Thoracic aorta (tissue), 2 donors: ENCODE results near the gene TKT. TPM values are rescaled to one million over a fixed set of nuclear protein-coding genes. Genes with fewer than 3 reads are reported as not detected.

ENCODE experiments used
- ATAC-seq: fragments of 150-250 bp; one replicate; pipeline ENCODE4 v1.8.0; 2017; ENCODE audit warnings: low read depth; ENCODE audit not compliant: insufficient number of reproducible peaks, low FRiP score
- DNase-seq: peaks from one replicate; pipeline ENCODE4 v3.0.0-alpha.2; 2020; ENCODE audit warnings: low spot score
- H3K27ac ChIP-seq, 2 donors: fragments of 200-600 bp; sonication (generic); 1 replicate in 1 of 2; 2 replicates in 1 of 2; pipeline ENCODE4 v1.5.1; 2016; ENCODE audit warnings: mild to moderate bottlenecking in 2 of 2, moderate library complexity in 2 of 2
- H3K27me3 ChIP-seq: fragments of 200-600 bp; sonication (generic); replicated peaks from 2 replicates; pipeline ENCODE4 v1.6.0; 2016; ENCODE audit warnings: mild to moderate bottlenecking; ENCODE audit not compliant: insufficient read depth
- H3K36me3 ChIP-seq: fragments of 200-600 bp; sonication (generic); one replicate; pipeline ENCODE4 v1.5.1; 2016
- H3K4me1 ChIP-seq, 2 donors: fragments of 200-600 bp; sonication (generic); 1 replicate in 1 of 2; 2 replicates in 1 of 2; pipeline versions ENCODE4 v1.5.1 to v1.6.0; 2016; ENCODE audit warnings: low read depth in 2 of 2, mild to moderate bottlenecking in 1 of 2; ENCODE audit not compliant: control insufficient read depth in 1 of 2
- H3K4me3 ChIP-seq: fragments of 200-600 bp; sonication (generic); 2 replicates; pipeline ENCODE4 v1.5.1; 2016; ENCODE audit warnings: mild to moderate bottlenecking
- H3K9me3 ChIP-seq: fragments of 200-600 bp; sonication (generic); 2 replicates; pipeline ENCODE4 v1.5.1; 2016
- CTCF ChIP-seq: fragments of 200-600 bp; sonication (generic); IDR thresholded peaks from one replicate; pipeline ENCODE4 v1.5.1; 2019; ENCODE audit warnings: antibody characterized with exemption
- total RNA-seq, 2 donors: library from RNA; depleted of rRNA; stranded (reverse); fragments of >200 nt; gene quantifications; one replicate each; pipeline versions ENCODE4 v1.1.0 to v1.2.3, GENCODE V29; 2016

The TKT gene
- total RNA-seq, 2 donors from 2014 or later = 138 to 240 TPM

GRCh38 chr3:53213276-53213675 lies 42.5 kb downstream of the TKT start:
- H3K4me1 ChIP-seq = no peaks in the 10 kb centered on the region
- ATAC-seq (no peak), DNase-seq (no peak)
- no peak overlapping the region for H3K27ac ChIP-seq
- H3K36me3 ChIP-seq = no peaks in the 10 kb centered on the region
- no peaks in the 10 kb centered on the region for H3K27me3 ChIP-seq
- no peak overlapping the region for H3K4me3 ChIP-seq
- no peaks in the 10 kb centered on the region for H3K9me3 ChIP-seq
- no peak for TF ChIP-seq CTCF

DNA sequence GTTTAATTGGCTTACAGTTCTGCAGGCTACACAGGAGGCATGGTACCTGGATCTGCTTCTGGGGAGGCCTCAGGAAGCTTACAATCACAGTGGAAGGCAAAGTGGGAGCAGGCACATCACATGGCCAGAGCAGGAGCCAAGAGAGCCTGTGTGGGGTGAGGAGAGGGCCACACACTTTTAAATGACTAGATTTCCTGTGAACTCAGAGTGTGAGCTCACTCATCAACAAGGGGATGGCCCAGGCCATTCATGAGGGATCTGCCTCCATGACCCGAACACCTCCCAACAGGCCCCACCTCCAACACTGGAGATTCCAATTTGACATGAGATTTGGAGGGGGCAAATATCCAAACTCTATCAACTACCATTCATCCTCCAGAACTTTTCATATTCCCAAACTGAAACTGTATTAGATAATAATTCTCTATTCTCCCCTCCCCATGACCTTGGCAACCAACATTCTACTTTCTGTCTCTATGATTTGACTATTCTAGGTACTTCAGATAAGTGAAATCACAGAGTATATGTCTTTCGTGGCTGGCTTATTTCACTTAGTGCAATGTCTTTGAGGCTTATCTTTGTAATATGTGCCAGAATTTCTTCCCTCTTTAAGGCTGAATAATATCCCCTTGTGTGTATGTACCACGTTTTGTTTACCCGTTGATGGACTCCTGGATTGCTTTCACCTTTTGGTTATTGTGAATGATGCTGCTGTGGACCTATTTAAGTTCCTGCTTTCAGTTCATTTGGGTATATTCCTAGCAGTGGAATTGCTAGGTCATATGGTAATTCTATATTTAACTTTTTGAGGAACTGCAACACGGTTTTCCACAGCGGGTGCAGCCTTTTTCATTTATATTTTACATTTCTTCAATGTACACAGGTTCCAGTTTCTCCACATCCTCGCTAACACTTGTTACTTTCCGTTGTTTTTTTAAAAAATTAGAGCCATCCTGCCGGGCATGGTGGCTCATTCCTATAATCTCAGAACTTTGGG lies 43.8 kb downstream of the TKT start:
- TF ChIP-seq CTCF = no peak
- DNase-seq (no peak), ATAC-seq (no peak)
- Histone ChIP-seq H3K27ac (no peak overlapping the region), H3K4me1 (no peaks in the 10 kb centered on the region), H3K27me3 (no peaks in the 10 kb centered on the region), H3K4me3 (no peak overlapping the region), H3K36me3 (no peaks in the 10 kb centered on the region), H3K9me3 (no peaks in the 10 kb centered on the region)

DNA sequence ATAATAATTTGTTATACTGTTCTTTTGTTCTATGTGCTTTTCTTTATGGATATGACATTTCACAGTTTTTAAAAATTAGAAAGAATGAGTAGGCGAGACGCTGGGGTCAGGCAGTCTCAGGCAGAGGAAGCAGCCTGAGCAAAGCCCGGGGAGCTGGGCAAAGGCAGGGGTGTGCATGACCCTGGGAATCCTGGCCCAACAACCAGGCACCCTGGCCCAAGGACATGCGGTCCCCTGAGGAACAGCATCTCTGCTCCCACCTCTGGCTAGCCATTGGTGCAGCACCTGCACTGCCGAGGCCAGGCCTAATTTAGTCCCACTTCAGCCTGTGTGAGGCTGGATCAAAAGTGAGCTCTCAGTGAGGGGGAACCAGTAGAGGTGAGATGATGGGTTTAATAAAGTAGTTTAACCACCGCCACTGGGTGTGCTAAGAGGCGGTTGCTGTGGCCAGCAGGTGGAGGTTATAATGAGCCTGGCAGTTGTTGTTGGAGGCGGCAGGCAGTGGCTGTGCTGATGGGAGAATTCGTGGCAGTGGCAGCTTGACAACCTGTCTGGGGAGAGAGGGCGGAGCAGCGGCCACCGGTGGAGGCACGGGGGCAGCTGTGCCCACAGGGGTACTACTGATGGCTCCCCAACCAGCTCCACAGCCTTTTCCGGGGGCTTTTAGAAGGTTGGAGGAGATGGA lies 53.3 kb downstream of the TKT start:
- H3K4me3 ChIP-seq = no peak overlapping the region
- TF ChIP-seq CTCF = no peak
- no peaks in the 10 kb centered on the region for H3K36me3 ChIP-seq
- no peaks in the 10 kb centered on the region for H3K9me3 ChIP-seq
- ATAC-seq = no peak
- H3K27ac ChIP-seq = no peak overlapping the region
- H3K27me3 ChIP-seq = no peaks in the 10 kb centered on the region
- DNase-seq = no peak
- no peaks in the 10 kb centered on the region for H3K4me1 ChIP-seq

GRCh38 chr3:53200501-53201498 lies 55.0 kb downstream of the TKT start:
- no peak for ATAC-seq
- TF ChIP-seq CTCF = no peak
- DNase-seq = no peak
- no peaks in the 10 kb centered on the region for H3K9me3 ChIP-seq
- H3K27ac ChIP-seq = no peak overlapping the region
- H3K4me3 ChIP-seq = no peak overlapping the region
- peaks cover 3 to 4% of the 10 kb centered on the region in 2 donors for H3K4me1 ChIP-seq
- no peaks in the 10 kb centered on the region for H3K27me3 ChIP-seq
- H3K36me3 ChIP-seq = no peaks in the 10 kb centered on the region
